Central memory CD8-positive, alpha-beta T cell (primary cell): Measurements from ENCODE around the gene KRTAP3-2.

ENCODE experiments used
- ATAC-seq: fragments of 150-1000 bp; cut with Tn5 transposase; replicated peaks from 2 replicates; pipeline ENCODE4 v1.10.0; 2022; ENCODE audit warnings: mild to moderate bottlenecking, moderate FRiP score, moderate number of reproducible peaks; ENCODE audit not compliant: poor library complexity, severe bottlenecking; ENCODE audit errors: extremely low read depth
- DNase-seq, 2 donors: peaks; one replicate each; pipeline ENCODE4 v3.0.0; 2021; ENCODE audit warnings: low spot score in 2 of 2
- H3K27ac Mint-ChIP-seq: one replicate; pipeline ENCODE4 v1.8.0; 2022; ENCODE audit warnings: low read depth, mild to moderate bottlenecking, moderate library complexity, mixed read lengths
- H3K27me3 Mint-ChIP-seq: one replicate; pipeline ENCODE4 v1.8.0; 2022; ENCODE audit warnings: mixed read lengths
- H3K36me3 Mint-ChIP-seq: one replicate; pipeline ENCODE4 v1.8.0; 2022; ENCODE audit warnings: mild to moderate bottlenecking, moderate library complexity, mixed read lengths; ENCODE audit not compliant: insufficient read depth
- H3K4me1 Mint-ChIP-seq: one replicate; pipeline ENCODE4 v1.8.0; 2022; ENCODE audit warnings: mixed read lengths
- H3K4me3 Mint-ChIP-seq: one replicate; pipeline ENCODE4 v1.8.0; 2022; ENCODE audit warnings: mild to moderate bottlenecking, moderate library complexity, mixed read lengths
- H3K9me3 Mint-ChIP-seq: one replicate; pipeline ENCODE4 v1.8.0; 2022; ENCODE audit warnings: mixed read lengths

The KRTAP3-2 gene

DNA sequence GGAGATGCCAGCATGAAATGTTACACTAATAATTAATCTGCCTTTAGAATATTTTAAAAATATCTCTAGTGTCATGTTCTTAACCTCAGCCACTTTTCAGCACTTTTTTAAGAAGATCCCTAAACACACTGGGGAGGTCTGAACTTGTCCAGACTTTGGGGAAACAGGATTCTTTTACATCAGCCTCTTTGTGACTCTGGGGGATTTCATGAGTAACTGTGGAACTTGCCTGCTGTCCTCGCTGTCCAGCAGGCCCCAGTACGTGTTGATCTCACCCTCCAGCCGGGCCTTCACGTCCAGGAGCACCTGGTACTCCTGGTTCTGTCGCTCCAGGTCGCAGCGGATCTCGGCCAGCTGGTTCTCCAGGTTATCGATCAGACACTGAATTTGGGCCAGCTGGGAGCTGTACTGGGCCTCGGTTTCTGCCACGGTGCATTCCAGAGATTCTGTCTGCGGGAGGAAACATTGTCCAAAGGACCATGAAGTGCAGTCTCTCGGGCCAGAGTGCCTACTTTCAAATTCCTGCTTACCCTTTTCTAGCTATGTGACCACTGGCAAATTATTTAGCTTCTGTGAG, 21.0 kb downstream of the KRTAP3-2 start:
- H3K4me3 Mint-ChIP-seq, result no peak overlapping the region
- no peaks in the 10 kb centered on the region for H3K4me1 Mint-ChIP-seq
- H3K36me3 Mint-ChIP-seq, result no peaks in the 10 kb centered on the region
- no peak overlapping the region for H3K27ac Mint-ChIP-seq
- ATAC-seq (no peak), DNase-seq (no peak)
- H3K27me3 Mint-ChIP-seq, result peaks cover 53% of the 10 kb centered on the region
- H3K9me3 Mint-ChIP-seq, result no peaks in the 10 kb centered on the region

DNA sequence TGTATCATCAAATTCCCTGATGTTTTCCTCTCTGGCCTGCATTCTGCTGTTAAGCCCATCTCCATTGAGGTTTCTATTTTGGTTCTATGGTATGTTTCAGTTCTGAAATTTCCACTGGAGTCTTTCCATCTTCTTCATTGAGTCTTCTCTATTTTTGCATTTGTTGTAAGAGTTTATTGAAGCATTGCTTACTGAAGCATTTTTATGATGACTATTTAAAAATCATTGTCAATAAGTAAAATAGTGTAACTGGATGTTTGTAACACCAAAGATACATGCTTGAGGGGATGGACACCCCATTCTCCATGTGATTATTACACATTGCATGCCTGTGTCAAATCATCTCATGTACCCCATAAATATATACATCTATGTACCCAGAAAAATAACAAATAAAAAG, 24.2 kb downstream of the KRTAP3-2 start:
- Mint-ChIP-seq H3K9me3 (no peaks in the 10 kb centered on the region), H3K4me1 (no peaks in the 10 kb centered on the region), H3K27ac (no peak overlapping the region), H3K36me3 (no peaks in the 10 kb centered on the region), H3K27me3 (peaks cover 65% of the 10 kb centered on the region), H3K4me3 (no peak overlapping the region)
- DNase-seq (no peak), ATAC-seq (no peak)

DNA sequence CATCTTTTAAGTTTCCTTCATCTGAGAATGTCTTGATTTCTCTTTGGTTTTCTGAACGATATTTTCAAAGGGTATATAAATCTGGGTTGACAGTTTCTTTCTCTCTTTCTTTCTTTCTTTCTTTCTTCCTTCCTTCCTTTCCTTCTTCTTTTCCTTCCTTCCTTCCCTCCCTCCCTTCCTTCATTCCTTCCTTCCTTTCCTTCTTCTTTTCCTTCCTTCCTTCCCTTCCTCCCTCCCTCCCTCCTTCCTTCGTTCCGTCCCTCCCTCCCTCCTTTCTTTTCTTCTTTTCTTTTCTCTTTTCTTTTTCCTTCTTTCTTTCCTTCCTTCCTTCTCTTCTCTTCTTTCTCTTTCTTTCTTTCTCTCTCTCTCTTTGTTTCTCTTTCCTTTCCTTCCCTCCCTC, 25.3 kb downstream of the KRTAP3-2 start:
- Mint-ChIP-seq H3K9me3 (no peaks in the 10 kb centered on the region), H3K27ac (no peak overlapping the region)

DNA sequence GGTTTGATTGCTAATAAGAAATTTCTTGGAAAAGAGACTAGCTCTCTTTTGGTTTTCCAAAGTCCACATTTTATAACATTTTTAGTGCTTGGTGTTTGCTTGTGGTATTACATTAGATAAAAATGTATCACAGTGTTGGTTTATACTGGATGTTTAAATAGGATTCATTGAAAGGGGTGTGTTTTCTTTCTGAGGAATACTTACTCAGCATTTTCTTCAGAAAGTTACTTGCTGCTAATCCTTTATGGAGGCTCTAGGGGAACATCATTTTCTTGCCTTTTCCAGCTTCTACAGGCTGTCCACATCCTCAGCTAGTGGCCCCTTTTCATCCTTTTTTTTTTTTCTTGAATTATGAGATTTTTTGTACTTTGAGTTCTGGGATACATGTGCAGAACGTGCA, 32.1 kb downstream of the KRTAP3-2 start:
- no peak for ATAC-seq
- no peak overlapping the region for H3K27ac Mint-ChIP-seq
- peaks cover 5% of the 10 kb centered on the region for H3K4me1 Mint-ChIP-seq
- no peak overlapping the region for H3K4me3 Mint-ChIP-seq
- no peaks in the 10 kb centered on the region for H3K36me3 Mint-ChIP-seq
- H3K9me3 Mint-ChIP-seq, result no peaks in the 10 kb centered on the region
- DNase-seq, result no peak
- H3K27me3 Mint-ChIP-seq, result peaks cover 27% of the 10 kb centered on the region

More for the DNA sequence above, 25.3 kb downstream of the KRTAP3-2 start:
- Mint-ChIP-seq H3K4me1 (no peaks in the 10 kb centered on the region), H3K4me3 (no peak overlapping the region), H3K36me3 (no peaks in the 10 kb centered on the region), H3K27me3 (peaks cover 57% of the 10 kb centered on the region)
- DNase-seq, result no peak
- ATAC-seq, result no peak

DNA sequence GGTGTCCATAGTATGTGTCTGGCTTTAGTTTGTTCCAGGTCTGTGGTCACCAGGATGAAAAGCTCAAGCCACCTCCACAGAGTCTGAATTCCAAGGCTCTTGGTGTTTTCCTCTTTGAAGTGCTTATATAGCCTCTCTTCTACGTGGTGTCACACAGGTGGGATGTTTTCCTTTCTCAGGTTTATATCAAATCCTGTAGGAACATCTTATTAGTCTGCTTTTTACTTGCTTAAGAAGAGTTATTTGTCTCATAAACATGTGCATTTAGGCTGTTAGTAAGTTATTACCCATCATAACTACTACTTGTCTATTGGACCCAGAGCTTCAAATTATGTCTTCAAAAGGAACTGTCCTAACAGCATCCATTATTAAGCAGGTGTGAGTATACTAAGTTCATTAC, 32.9 kb downstream of the KRTAP3-2 start, which contains the start of gene KRT39:
KRT39 (minus strand) TSS at position 101 of the 400 bp plus-strand sequence; CDS start at position 9, 92 bp downstream.
- no peak within 1 kb of the TSS for H3K27ac Mint-ChIP-seq
- H3K4me3 Mint-ChIP-seq, result no peak within 1 kb of the TSS
- no peaks in the 10 kb centered on the region for H3K9me3 Mint-ChIP-seq
- H3K4me1 Mint-ChIP-seq, result peaks cover 5% of the 10 kb centered on the region
- no peaks in the 10 kb centered on the region for H3K36me3 Mint-ChIP-seq
- ATAC-seq (no peak), DNase-seq (no peak)
- H3K27me3 Mint-ChIP-seq, result peaks cover 22% of the 10 kb centered on the region

DNA sequence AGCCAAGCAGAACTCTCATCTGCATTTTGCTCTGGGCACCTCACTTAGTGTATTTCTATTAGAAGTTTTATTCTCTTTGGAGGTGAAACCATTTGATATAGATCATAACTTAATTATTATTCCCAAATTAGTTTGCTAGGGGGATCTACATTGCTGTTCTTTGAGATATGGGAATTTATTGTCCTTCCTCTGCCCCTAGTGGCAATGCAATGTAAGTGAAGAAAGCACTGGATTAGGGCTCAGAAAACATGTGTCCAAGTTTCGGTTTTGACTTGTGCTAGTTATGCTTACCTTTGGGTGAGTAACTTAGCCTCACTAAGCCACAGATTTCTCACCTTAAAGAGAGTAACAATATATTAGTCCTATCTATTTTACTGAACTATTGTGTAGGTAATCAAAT, 35.9 kb downstream of the KRTAP3-2 start:
- ATAC-seq, result no peak
- no peak for DNase-seq
- peaks cover 15% of the 10 kb centered on the region for H3K27me3 Mint-ChIP-seq
- no peak overlapping the region for H3K27ac Mint-ChIP-seq
- no peaks in the 10 kb centered on the region for H3K36me3 Mint-ChIP-seq
- peaks cover 5% of the 10 kb centered on the region for H3K4me1 Mint-ChIP-seq
- no peaks in the 10 kb centered on the region for H3K9me3 Mint-ChIP-seq
- no peak overlapping the region for H3K4me3 Mint-ChIP-seq

DNA sequence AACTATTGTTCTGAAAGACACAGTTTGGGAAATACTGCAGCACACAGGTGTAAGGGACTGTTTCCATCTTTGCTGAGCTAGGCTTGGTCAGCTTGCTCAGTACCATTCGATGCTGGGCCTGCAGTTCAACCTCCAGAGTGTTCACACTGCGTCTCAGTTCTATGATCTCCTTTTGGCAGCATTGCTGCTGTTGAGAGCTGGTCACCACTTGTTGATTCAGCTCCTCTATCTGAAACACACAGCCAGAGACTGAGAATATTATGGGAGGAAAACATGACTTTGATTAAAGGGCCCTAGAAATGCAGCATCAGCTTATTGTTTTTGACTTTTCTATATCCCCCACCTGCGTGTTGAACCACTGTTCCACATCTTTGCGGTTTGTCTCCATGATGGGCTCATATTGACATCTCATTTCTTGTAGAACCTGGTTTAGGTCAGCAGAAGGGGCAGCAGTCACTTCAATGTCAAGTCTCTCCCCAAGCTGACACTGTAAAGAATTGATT, 37.6 kb downstream of the KRTAP3-2 start:
- Mint-ChIP-seq H3K27ac (no peak overlapping the region), H3K9me3 (no peaks in the 10 kb centered on the region), H3K36me3 (no peaks in the 10 kb centered on the region), H3K27me3 (peaks cover 11% of the 10 kb centered on the region), H3K4me3 (no peak overlapping the region), H3K4me1 (peaks cover 5% of the 10 kb centered on the region)
- DNase-seq (no peak), ATAC-seq (no peak)

DNA sequence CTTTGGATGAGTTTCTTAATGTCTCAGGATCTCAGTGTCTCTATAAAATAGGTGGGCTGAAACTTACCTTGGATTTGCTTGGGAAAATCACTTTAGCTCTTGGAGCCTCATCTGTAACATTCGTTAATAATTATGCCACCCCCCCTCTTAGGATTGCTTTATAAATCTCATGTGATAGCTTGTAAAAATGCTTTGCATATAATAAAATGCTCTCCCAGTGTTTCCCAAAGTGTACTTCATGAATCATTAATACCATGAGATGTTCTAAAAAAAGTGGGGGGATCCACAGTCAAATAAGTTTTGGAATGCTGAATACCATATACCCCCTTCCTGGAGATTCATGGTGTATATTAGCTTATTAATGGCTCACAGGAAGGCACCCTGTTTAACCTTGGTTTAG, 38.1 kb downstream of the KRTAP3-2 start:
- no peak for DNase-seq
- peaks cover 5% of the 10 kb centered on the region for H3K4me1 Mint-ChIP-seq
- no peak overlapping the region for H3K27ac Mint-ChIP-seq
- H3K27me3 Mint-ChIP-seq, result peaks cover 11% of the 10 kb centered on the region
- H3K9me3 Mint-ChIP-seq, result no peaks in the 10 kb centered on the region
- ATAC-seq, result no peak
- no peaks in the 10 kb centered on the region for H3K36me3 Mint-ChIP-seq
- no peak overlapping the region for H3K4me3 Mint-ChIP-seq

DNA sequence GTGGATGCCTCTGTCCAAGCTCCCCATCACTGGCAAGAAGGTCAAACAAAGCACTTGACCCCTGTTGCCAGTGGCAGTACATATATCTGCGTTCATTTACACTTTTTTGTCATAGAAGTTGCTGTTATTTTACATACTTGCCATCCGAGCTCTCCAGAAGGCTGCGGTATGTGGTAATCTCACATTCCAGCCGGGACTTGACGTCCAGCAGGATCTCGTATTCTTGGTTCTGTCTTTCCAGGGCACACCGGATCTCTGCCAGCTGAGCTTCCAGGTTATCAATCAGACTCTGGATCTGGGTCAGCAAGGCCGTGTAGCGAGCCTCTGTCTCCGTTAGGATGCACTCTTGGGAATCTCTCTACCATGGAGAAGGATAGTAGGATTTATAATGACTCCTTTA, 39.6 kb downstream of the KRTAP3-2 start:
- Mint-ChIP-seq H3K4me3 (no peak overlapping the region), H3K4me1 (peaks cover 5% of the 10 kb centered on the region), H3K9me3 (no peaks in the 10 kb centered on the region), H3K27me3 (peaks cover 25% of the 10 kb centered on the region), H3K27ac (no peak overlapping the region), H3K36me3 (no peaks in the 10 kb centered on the region)
- DNase-seq (no peak), ATAC-seq (no peak)

DNA sequence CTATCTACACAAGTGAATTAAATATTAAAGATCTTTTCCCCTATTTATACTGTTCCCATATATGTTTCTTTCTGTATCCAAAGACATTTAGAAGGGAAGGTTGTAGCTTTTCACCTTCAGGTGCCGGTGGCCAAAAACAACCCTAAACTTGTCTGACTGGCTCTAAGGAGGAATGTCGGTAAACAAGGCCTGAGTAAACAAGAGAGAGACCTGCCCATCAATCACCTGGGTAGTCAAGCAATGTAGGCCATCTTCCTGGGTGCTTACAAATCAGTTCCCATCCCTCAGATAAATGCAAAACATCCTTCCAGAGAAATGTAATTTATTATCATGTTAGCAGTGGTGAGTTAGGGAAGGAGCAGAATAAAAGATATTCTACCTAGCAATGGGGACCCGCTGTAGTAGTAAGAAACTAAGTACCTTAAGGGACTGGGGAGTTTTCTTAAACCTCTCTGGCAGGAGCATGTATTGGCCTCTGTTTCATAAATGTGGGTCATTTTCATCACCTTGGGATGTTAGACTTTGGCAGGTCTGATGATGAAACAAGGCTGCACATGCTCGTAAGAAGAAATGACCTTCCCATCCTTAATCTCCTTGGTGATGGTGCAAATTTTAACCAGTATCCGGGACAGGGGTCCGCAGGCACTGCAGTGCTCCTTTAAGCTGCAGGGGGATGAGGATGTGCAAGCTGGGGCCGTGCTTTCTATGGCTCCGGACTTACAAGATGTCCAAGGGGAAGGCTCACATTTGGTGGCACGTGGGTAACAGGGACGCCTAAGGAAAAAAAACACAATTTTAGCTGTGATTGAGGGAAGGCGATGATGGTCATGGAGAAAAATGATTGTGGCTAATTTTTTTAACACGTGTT, 41.4 kb downstream of the KRTAP3-2 start:
- DNase-seq, result no peak
- Mint-ChIP-seq H3K36me3 (no peaks in the 10 kb centered on the region), H3K27me3 (peaks cover 43% of the 10 kb centered on the region), H3K4me3 (no peak overlapping the region), H3K27ac (no peak overlapping the region), H3K9me3 (no peaks in the 10 kb centered on the region), H3K4me1 (no peaks in the 10 kb centered on the region)
- ATAC-seq, result no peak

DNA sequence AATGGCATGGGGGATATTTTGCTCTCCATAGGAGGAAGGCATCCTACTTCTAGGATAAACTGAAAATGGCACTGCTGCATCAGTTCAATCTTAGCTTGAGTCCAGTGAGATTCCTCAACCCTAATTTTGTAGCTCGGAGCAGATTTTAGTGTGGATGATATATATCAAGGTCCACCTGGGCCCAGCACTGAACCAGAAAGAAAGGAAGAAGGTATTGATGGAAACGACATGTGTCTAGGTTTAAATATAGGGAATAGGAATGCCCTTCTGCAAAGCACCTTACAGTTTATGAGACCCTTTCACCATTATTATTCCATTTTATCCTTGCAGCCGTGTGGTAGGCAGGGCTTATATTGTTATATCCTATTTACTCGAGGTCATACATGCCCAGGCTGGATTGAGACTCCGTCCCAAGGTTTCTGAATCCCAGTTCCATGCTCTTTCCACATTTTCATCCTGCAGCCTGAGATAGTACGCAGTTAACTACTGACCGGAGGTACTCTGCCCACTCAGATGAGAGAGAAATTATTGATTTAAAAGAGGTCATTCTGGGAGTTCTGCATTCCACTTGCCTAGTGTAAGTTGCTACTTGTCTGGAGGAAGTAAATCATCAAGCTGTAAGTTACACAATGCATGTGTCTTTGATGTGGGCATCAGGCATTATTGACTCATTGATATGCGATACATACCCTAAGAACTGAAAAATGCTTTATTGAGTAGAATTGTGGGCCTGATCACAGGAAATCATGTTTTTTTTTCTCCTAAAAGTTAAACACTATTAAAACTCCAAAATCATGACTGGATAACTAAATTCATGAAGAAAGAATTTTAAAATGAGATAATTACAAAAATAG, 43.1 kb downstream of the KRTAP3-2 start:
- Mint-ChIP-seq H3K27ac (no peak overlapping the region), H3K4me3 (no peak overlapping the region), H3K9me3 (no peaks in the 10 kb centered on the region), H3K4me1 (no peaks in the 10 kb centered on the region), H3K36me3 (no peaks in the 10 kb centered on the region), H3K27me3 (peaks cover 57% of the 10 kb centered on the region)
- ATAC-seq, result no peak
- no peak for DNase-seq

DNA sequence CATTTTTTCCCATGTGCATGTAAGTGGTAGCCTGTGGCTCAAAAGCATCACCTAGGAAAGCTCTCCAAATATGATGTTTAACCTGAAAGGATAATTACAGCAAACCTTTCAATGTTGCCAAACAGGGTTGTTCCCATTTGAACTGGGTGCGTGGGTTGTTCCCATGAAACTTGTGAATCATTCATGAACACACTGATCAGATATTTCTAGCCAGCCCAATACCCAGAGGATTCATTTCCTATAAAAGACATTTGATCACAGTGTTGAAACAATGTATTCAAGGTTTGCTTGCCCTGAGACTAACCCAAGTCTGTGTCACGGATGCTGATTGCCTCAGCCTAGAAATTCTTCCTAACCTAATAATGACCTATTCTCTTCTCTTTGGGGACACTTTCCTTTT, 45.8 kb downstream of the KRTAP3-2 start:
- Mint-ChIP-seq H3K27me3 (peaks cover 74% of the 10 kb centered on the region), H3K9me3 (no peaks in the 10 kb centered on the region), H3K36me3 (no peaks in the 10 kb centered on the region), H3K27ac (no peak overlapping the region), H3K4me1 (no peaks in the 10 kb centered on the region), H3K4me3 (no peak overlapping the region)
- no peak for ATAC-seq
- DNase-seq, result no peak
